HEK293T (cell line): ENCODE results near the gene OTX2.
A peak's percentile ranks its signal among the peaks of the same experiment; 100 is the strongest.

Experiments
- CTCF ChIA-PET: fragments of 350-600 bp; formaldehyde crosslinking; extraction: SDS; loops from one replicate; lab custom pipeline; 2021; ENCODE audit warnings: antibody characterized with exemption, inconsistent platforms; lab: Yijun Ruan, JAX
- POLR2A ChIA-PET: fragments of 350-600 bp; formaldehyde crosslinking; extraction: SDS; loops from one replicate; lab custom pipeline; 2020; ENCODE audit warnings: antibody characterized with exemption, inconsistent platforms; lab: Yijun Ruan, JAX
- DNase-seq: peaks from one replicate; pipeline ENCODE4 v3.0.0; 2012; ENCODE audit warnings: mixed read lengths; ENCODE audit errors: extremely low spot score
- ARNT ChIP-seq: fragments of 450-650 bp; IDR thresholded peaks from 2 replicates; pipeline ENCODE4 v1.6.1; 2017; ENCODE audit warnings: mild to moderate bottlenecking
- BHLHE40 ChIP-seq: fragments of 450-650 bp; IDR thresholded peaks from 2 replicates; pipeline ENCODE4 v1.6.1; 2016; ENCODE audit warnings: mild to moderate bottlenecking, moderate library complexity, borderline replicate concordance
- CTBP1 ChIP-seq: fragments of 450-650 bp; IDR thresholded peaks from 2 replicates; pipeline ENCODE4 v1.6.1; 2016; ENCODE audit warnings: borderline replicate concordance
- ELF4 ChIP-seq: fragments of 450-650 bp; IDR thresholded peaks from 2 replicates; pipeline ENCODE4 v1.6.1; 2017; ENCODE audit warnings: antibody characterized with exemption
- FOXA1 ChIP-seq: fragments of 450-650 bp; IDR thresholded peaks from 2 replicates; pipeline ENCODE4 v1.6.1; 2016; ENCODE audit warnings: mild to moderate bottlenecking
- FOXK2 ChIP-seq: fragments of 450-650 bp; IDR thresholded peaks from 2 replicates; pipeline ENCODE4 v1.6.1; 2016; ENCODE audit warnings: mild to moderate bottlenecking
- FOXM1 ChIP-seq: fragments of 450-650 bp; IDR thresholded peaks from 2 replicates; pipeline ENCODE4 v1.6.1; 2017; ENCODE audit warnings: mild to moderate bottlenecking, borderline replicate concordance
- HDGF ChIP-seq: fragments of 450-650 bp; IDR thresholded peaks from 2 replicates; pipeline ENCODE4 v1.6.1; 2017; ENCODE audit warnings: antibody characterized with exemption, borderline replicate concordance
- L3MBTL2 ChIP-seq: fragments of 450-650 bp; conservative IDR thresholded peaks from 2 replicates; pipeline ENCODE4 v1.6.1; 2016; ENCODE audit warnings: mild to moderate bottlenecking
- LEF1 ChIP-seq: fragments of 450-650 bp; IDR thresholded peaks from 2 replicates; pipeline ENCODE4 v1.6.1; 2017; ENCODE audit warnings: mild to moderate bottlenecking, borderline replicate concordance
- NFRKB ChIP-seq: fragments of 450-650 bp; IDR thresholded peaks from 2 replicates; pipeline ENCODE4 v1.6.1; 2016; ENCODE audit warnings: mild to moderate bottlenecking, moderate library complexity
- SP1 ChIP-seq: fragments of 450-650 bp; IDR thresholded peaks from 2 replicates; pipeline ENCODE4 v1.6.1; 2017
- SUZ12 ChIP-seq: fragments of 450-650 bp; IDR thresholded peaks from 2 replicates; pipeline ENCODE4 v1.6.1; 2016; ENCODE audit warnings: mild to moderate bottlenecking
- TARDBP ChIP-seq: fragments of 450-650 bp; IDR thresholded peaks from 2 replicates; pipeline ENCODE4 v1.6.1; 2016
- ZNF384 ChIP-seq: fragments of 450-650 bp; IDR thresholded peaks from 2 replicates; pipeline ENCODE4 v1.6.1; 2016
- TF ChIP-seq, protein P1 (sequence below): fragments of 450-650 bp; IDR thresholded peaks from 2 replicates; pipeline ENCODE4 v1.6.1; 2016

The OTX2 gene

DNA sequence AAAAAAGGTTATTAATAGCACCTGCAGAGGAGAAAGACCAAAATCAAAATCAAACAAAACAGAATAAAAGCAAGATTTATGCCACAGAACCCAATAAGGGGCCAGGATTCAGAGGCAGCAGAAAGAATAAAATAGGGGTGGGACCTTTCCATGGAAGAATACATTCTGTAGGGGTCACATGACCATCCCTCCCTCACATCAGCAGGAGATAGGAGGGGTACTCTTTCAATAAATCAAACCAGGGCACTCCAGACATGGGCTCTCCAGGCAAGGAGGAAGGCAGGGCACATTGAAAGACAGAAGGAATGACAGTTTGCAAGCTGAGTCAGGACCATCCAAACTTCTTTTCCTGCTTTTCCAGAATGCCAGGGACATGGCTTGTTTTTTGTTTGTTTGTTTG is 39.8 kb downstream of the OTX2 start:
- CTCF ChIA-PET, result no interaction called here
- TF ChIP-seq ELF4, result no peak
- no peak for TF ChIP-seq ZNF384
- no peak for TF ChIP-seq FOXK2
- TF ChIP-seq CTBP1, result no peak
- no peak for TF ChIP-seq SP1
- no peak for TF ChIP-seq BHLHE40
- TF ChIP-seq ARNT, result no peak
- TF ChIP-seq LEF1, result no peak
- no peak for TF ChIP-seq FOXA1
- TF ChIP-seq L3MBTL2, result no peak
- no peak for TF ChIP-seq FOXM1
- no peak for DNase-seq
- POLR2A ChIA-PET, result no interaction called here

- DNase-seq, result no peak
- no peak for TF ChIP-seq FOXK2
- no peak for TF ChIP-seq HDGF
- no peak for TF ChIP-seq L3MBTL2
- no peak for TF ChIP-seq NFRKB
- TF ChIP-seq SP1, result no peak
- no peak for TF ChIP-seq LEF1
- TF ChIP-seq ARNT, result no peak
- TF ChIP-seq, protein P1, sequence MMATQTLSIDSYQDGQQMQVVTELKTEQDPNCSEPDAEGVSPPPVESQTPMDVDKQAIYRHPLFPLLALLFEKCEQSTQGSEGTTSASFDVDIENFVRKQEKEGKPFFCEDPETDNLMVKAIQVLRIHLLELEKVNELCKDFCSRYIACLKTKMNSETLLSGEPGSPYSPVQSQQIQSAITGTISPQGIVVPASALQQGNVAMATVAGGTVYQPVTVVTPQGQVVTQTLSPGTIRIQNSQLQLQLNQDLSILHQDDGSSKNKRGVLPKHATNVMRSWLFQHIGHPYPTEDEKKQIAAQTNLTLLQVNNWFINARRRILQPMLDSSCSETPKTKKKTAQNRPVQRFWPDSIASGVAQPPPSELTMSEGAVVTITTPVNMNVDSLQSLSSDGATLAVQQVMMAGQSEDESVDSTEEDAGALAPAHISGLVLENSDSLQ, result no peak
- TF ChIP-seq FOXM1, result no peak
- TF ChIP-seq BHLHE40, result no peak
- no peak for TF ChIP-seq TARDBP
- no peak for TF ChIP-seq SUZ12
- TF ChIP-seq ELF4, result no peak
- no peak for TF ChIP-seq FOXA1
- TF ChIP-seq CTBP1, result no peak
- CTCF ChIA-PET, result no interaction called here
- POLR2A ChIA-PET, result no interaction called here
Observed at GRCh38 chr14:56760164-56760914, 49.9 kb downstream of the OTX2 start.

DNA sequence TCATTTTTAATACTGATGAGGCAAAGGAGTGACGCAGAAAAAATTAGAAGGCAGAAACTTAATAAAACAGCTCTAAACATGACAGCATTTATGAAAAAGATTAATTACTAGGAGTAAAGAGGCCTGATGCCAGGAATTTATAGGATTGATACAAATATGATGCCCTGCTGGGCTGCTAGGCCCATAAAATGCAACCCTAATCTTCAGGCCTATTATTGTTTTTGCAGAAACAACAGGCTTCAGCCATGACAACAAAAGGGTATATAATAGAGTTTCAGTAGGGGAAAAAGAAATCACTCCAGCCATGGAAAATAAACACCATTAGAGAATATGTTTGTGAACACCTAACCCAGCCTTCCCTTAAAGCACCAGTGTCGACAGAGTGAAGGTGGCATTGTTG is 50.6 kb downstream of the OTX2 start:
- POLR2A ChIA-PET, result no interaction called here
- no peak for DNase-seq
- no peak for TF ChIP-seq BHLHE40
- TF ChIP-seq, protein P1, result peak; percentile 22; the same call in 1 of the 2 replicates
- CTCF ChIA-PET, result no interaction called here

DNA sequence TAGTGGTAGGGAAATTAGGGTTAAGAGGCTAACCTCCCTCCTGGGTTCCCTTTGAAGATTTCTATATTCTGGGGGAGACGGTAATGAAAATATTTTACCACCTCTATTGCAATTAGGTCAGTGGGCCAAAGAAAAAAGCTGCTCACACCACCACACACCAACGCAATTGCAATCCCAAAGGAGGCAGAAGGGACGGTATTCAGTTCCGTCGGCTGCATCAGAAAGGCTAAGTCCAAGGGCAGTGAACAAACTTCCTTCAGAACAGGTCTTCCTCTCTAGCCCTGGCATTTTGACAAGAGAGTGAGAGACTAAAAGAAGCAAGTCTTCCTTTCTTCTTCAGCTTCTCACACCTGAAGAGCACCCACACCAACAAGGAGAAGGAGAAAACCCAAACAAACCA is 51.2 kb downstream of the OTX2 start:
- POLR2A ChIA-PET, result no interaction called here
- CTCF ChIA-PET, result no interaction called here
- TF ChIP-seq, protein P1, result no peak
- TF ChIP-seq L3MBTL2, result no peak
- TF ChIP-seq CTBP1, result no peak
- TF ChIP-seq LEF1, result no peak
- TF ChIP-seq ZNF384, result no peak
- no peak for TF ChIP-seq FOXA1
- no peak for TF ChIP-seq NFRKB
- no peak for TF ChIP-seq TARDBP
- TF ChIP-seq ELF4, result no peak
- DNase-seq, result no peak

- TF ChIP-seq, protein P1, result no peak
- TF ChIP-seq FOXA1, result no peak
- no peak for TF ChIP-seq ELF4
- no peak for TF ChIP-seq LEF1
- no peak for TF ChIP-seq FOXM1
- TF ChIP-seq ARNT, result no peak
- TF ChIP-seq FOXK2, result no peak
- no peak for TF ChIP-seq L3MBTL2
- TF ChIP-seq CTBP1, result no peak
- no peak for TF ChIP-seq NFRKB
- no peak for TF ChIP-seq BHLHE40
- no peak for TF ChIP-seq SUZ12
- TF ChIP-seq ZNF384, result no peak
- TF ChIP-seq TARDBP, result no peak
- no peak for TF ChIP-seq HDGF
- no peak for TF ChIP-seq SP1
- POLR2A ChIA-PET, result no interaction called here
- CTCF ChIA-PET, result no interaction called here
- DNase-seq, result no peak
Observed at GRCh38 chr14:56754921-56755320, 55.4 kb downstream of the OTX2 start.
